ENCODE measurements around the gene CD34.
"Not testable (repeated sequence)": the region's sequence is repeated elsewhere in the genome, so short reads cannot be mapped to it uniquely, and the experiment has no call there.

The CD34 gene

DNA sequence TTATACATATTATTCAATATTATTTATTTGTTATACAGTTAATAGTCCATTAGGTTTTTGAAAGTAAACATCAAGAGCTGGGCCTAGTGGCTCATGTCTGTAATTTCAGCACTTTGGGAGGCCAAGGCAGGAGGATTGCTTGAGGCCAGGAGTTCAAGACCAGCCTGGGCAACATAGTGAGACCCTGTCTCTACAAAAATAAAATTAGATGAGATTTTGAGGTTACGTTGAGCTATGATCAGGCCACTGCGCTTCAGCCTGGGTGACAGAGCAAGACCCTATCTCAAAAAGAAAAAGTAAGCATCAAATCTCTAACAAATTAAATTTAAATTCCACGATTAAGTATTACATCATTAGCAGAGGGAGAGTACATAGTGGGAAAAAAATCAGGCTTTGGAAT, 15.0 kb upstream of the CD34 start:
- H3K9ac ChIP-seq (ENCODE audit: low read depth, low read length); H3K27me3 ChIP-seq (ENCODE audit: control insufficient read depth, insufficient read depth, low read length); H3K36me3 ChIP-seq (ENCODE audit: insufficient read depth, low read length); H3K4me1 ChIP-seq (ENCODE audit: control insufficient read depth, insufficient read depth, low read length); H3K9me3 ChIP-seq (replicated peaks; ENCODE audit: low read length); H3K4me3 ChIP-seq (ENCODE audit: low read length); H3K4me2 ChIP-seq (ENCODE audit: low read length): not testable (repeated sequence)

- H3K4me1 ChIP-seq (ENCODE audit: control insufficient read depth, insufficient read depth, low read length): peaks cover 5% of the 10 kb centered on the region
- H3K36me3 ChIP-seq (ENCODE audit: insufficient read depth, low read length): no peaks in the 10 kb centered on the region
- H3K27me3 ChIP-seq (ENCODE audit: control insufficient read depth, insufficient read depth, low read length): peaks cover 10% of the 10 kb centered on the region
- no peak overlapping the region for H3K4me2 ChIP-seq (ENCODE audit: low read length)
- no peak overlapping the region for H3K4me3 ChIP-seq (ENCODE audit: low read length)
- no peaks in the 10 kb centered on the region for H3K9me3 ChIP-seq (replicated peaks; ENCODE audit: low read length)
- no peak overlapping the region for H3K9ac ChIP-seq (ENCODE audit: low read depth, low read length)
These were observed 14.3 kb upstream of the CD34 start for GRCh38 chr1:207925210-207925609.

DNA sequence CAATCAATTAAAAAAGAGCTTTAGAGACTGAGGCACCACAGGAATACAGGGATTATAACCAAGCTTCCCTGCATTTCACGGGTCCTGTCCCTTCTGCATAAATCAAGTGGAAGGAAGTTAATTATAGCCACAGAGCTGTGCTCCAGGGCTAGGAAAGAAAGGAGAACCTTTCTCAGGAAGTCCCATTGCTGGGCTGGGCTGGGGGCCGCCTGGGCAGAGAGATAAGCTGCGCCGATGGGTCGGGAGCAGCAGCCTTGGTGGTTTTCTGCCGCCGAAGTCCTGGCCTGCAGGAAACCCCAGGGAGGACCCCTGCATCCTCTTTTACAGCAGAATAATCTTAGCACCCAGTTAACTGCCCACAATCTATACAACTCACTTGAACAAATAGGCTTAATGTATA, 12.6 kb upstream of the CD34 start:
- H3K27me3 ChIP-seq (ENCODE audit: control insufficient read depth, insufficient read depth, low read length): peaks cover 16% of the 10 kb centered on the region
- H3K9me3 ChIP-seq (replicated peaks; ENCODE audit: low read length): no peaks in the 10 kb centered on the region
- H3K36me3 ChIP-seq (ENCODE audit: insufficient read depth, low read length): no peaks in the 10 kb centered on the region
- H3K9ac ChIP-seq (ENCODE audit: low read depth, low read length): no peak overlapping the region
- no peak overlapping the region for H3K4me2 ChIP-seq (ENCODE audit: low read length)
- H3K4me3 ChIP-seq (ENCODE audit: low read length): no peak overlapping the region
- H3K4me1 ChIP-seq (ENCODE audit: control insufficient read depth, insufficient read depth, low read length): peaks cover 5% of the 10 kb centered on the region

DNA sequence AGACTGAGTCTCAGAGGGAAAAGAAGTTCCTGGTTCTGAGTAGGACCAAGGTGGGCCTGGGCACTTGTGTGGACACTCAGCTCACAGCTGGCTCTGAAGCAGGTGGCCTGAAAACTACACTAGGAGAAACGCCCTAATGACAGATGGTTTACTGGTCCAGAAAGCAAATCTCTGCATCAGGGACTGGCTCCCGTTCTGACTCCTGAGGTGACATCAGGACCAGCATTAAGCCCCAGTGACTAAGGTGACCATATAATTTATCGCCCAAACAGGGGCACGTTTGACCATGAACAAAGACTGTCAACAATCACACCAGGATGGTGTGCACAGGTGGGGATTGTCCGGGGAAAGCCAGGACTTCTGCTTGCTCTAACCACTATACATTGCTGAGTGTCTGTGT, 12.2 kb upstream of the CD34 start:
- Histone ChIP-seq H3K9ac (ENCODE audit: low read depth, low read length) (no peak overlapping the region), H3K4me3 (ENCODE audit: low read length) (no peak overlapping the region), H3K4me2 (ENCODE audit: low read length) (no peak overlapping the region), H3K27me3 (ENCODE audit: control insufficient read depth, insufficient read depth, low read length) (peaks cover 16% of the 10 kb centered on the region), H3K9me3 (replicated peaks; ENCODE audit: low read length) (no peaks in the 10 kb centered on the region), H3K4me1 (ENCODE audit: control insufficient read depth, insufficient read depth, low read length) (peaks cover 5% of the 10 kb centered on the region), H3K36me3 (ENCODE audit: insufficient read depth, low read length) (no peaks in the 10 kb centered on the region)

DNA sequence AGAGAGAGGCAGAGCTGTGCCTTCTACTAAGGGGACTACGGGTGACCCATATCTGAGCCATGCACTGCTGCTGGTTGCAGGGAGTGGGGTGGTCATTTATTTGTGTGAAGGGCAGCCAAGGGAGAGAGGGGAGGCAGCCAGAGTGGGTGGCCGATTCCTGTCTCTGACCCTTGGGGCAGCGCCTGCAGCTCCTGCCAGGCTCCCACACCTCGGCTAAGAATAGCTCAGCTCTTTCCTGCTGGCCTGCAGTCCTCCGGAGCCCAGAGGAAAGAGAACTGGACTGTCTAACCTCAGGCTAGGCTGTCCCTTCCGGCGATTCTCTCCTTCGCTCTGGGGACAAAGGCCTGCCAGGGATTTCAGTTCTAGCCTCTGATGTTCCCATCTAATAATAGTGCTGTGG, 11.6 kb upstream of the CD34 start:
- no peak overlapping the region for H3K4me2 ChIP-seq (ENCODE audit: low read length)
- H3K9me3 ChIP-seq (replicated peaks; ENCODE audit: low read length): no peaks in the 10 kb centered on the region
- peaks cover 5% of the 10 kb centered on the region for H3K4me1 ChIP-seq (ENCODE audit: control insufficient read depth, insufficient read depth, low read length)
- no peak overlapping the region for H3K4me3 ChIP-seq (ENCODE audit: low read length)
- no peaks in the 10 kb centered on the region for H3K36me3 ChIP-seq (ENCODE audit: insufficient read depth, low read length)
- H3K9ac ChIP-seq (ENCODE audit: low read depth, low read length): no peak overlapping the region
- H3K27me3 ChIP-seq (ENCODE audit: control insufficient read depth, insufficient read depth, low read length): peaks cover 16% of the 10 kb centered on the region

DNA sequence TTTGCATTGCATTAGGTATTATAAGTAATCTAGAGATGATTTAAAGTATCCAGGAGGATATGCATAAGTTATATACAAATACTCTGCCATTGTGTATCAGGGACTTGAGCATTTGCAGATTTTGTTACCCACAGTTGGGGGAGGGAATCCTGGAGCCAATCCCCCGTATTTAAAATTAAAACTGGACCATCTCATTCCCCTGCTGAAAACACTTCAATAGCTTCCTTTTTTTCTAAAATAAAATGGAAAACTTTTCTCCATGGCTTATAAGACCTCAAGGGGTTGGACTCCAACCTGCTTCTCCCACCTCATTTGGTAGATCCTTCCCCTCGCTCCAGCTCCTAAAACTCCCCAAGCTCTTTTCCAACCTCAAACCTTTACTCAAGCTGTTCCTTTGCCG, 10.4 kb upstream of the CD34 start:
- Histone ChIP-seq H3K4me1 (ENCODE audit: control insufficient read depth, insufficient read depth, low read length) (peaks cover 5% of the 10 kb centered on the region), H3K4me3 (ENCODE audit: low read length) (no peak overlapping the region), H3K9me3 (replicated peaks; ENCODE audit: low read length) (no peaks in the 10 kb centered on the region), H3K4me2 (ENCODE audit: low read length) (no peak overlapping the region), H3K9ac (ENCODE audit: low read depth, low read length) (no peak overlapping the region), H3K36me3 (ENCODE audit: insufficient read depth, low read length) (no peaks in the 10 kb centered on the region), H3K27me3 (ENCODE audit: control insufficient read depth, insufficient read depth, low read length) (peaks cover 16% of the 10 kb centered on the region)

DNA sequence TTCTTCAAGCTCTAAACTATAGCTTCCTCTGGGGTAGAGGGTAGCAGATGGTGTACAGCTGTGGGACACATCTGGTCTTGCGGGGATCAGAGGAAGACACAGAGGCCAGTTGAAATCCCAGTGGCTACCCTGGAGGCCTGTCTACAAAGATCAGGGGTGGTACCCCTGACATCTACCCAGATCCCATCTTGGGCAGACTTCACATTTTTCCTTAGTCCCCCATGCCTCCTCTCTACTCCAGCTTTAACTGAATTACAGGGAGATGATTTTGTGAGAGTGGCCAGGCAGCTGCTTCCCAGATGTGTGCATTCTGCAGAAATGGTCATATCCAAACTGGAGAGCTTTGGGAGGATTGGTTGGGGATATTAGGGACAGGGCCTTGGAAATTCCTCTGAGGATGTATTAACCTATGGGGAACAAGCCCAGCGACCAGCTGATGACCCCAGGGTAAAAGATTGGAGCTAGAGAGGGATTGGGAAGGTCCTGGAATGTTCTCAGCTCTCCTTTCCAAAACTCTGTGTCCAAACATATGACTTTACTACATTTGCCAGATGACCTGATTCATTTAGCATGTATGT, 9.6 kb upstream of the CD34 start:
- no peaks in the 10 kb centered on the region for H3K9me3 ChIP-seq (replicated peaks; ENCODE audit: low read length)
- H3K9ac ChIP-seq (ENCODE audit: low read depth, low read length): no peak overlapping the region
- H3K36me3 ChIP-seq (ENCODE audit: insufficient read depth, low read length): no peaks in the 10 kb centered on the region

DNA sequence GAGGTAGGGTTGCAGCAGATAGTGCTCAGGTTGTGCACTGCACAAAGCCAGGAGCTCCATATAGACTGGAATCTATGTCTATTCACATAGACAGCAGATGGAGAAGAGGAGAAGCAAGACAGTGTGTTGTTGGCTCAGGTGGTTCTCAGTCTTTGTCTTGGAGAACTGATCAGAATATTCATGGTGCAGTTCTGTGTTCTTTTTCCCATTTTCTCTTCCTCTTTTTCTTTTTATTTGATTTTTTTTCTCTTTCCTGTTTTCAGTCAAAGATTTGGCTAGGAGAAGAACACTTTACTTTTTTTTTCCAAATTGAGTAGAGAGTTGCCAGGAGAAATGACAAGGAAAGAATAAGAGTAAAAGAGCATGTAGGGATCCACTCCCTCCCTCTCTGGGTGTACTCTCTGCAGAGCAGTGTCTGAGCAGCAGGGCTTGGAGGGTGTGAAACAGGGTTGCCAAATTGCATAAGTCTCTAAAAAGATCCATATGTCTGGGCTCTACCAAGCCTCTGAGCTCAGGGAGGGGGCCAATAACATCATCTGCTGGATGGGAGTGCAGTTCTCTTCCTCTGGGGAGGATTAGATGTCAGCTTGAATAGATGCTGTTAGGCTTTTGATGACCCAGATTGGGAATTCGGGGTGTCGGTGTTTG, 8.7 kb upstream of the CD34 start:
- Histone ChIP-seq H3K36me3 (ENCODE audit: insufficient read depth, low read length) (no peaks in the 10 kb centered on the region), H3K4me1 (ENCODE audit: control insufficient read depth, insufficient read depth, low read length) (no peaks in the 10 kb centered on the region), H3K4me3 (ENCODE audit: low read length) (no peak overlapping the region), H3K9me3 (replicated peaks; ENCODE audit: low read length) (no peaks in the 10 kb centered on the region), H3K4me2 (ENCODE audit: low read length) (no peak overlapping the region), H3K27me3 (ENCODE audit: control insufficient read depth, insufficient read depth, low read length) (peaks cover 16% of the 10 kb centered on the region), H3K9ac (ENCODE audit: low read depth, low read length) (no peak overlapping the region)

More for the DNA sequence above, 9.6 kb upstream of the CD34 start:
- no peak overlapping the region for H3K4me3 ChIP-seq (ENCODE audit: low read length)
- peaks cover 5% of the 10 kb centered on the region for H3K4me1 ChIP-seq (ENCODE audit: control insufficient read depth, insufficient read depth, low read length)
- H3K27me3 ChIP-seq (ENCODE audit: control insufficient read depth, insufficient read depth, low read length): peaks cover 16% of the 10 kb centered on the region
- H3K4me2 ChIP-seq (ENCODE audit: low read length): no peak overlapping the region

- Histone ChIP-seq H3K4me3 (ENCODE audit: low read length) (no peak overlapping the region), H3K27me3 (ENCODE audit: control insufficient read depth, insufficient read depth, low read length) (peaks cover 16% of the 10 kb centered on the region), H3K9ac (ENCODE audit: low read depth, low read length) (no peak overlapping the region), H3K9me3 (replicated peaks; ENCODE audit: low read length) (no peaks in the 10 kb centered on the region), H3K4me2 (ENCODE audit: low read length) (no peak overlapping the region), H3K4me1 (ENCODE audit: control insufficient read depth, insufficient read depth, low read length) (no peaks in the 10 kb centered on the region), H3K36me3 (ENCODE audit: insufficient read depth, low read length) (no peaks in the 10 kb centered on the region)
These were observed 7.7 kb upstream of the CD34 start for GRCh38 chr1:207918581-207918980.

GRCh38 chr1:207918011-207918410, 7.1 kb upstream of the CD34 start:
- Histone ChIP-seq H3K4me1 (ENCODE audit: control insufficient read depth, insufficient read depth, low read length) (no peaks in the 10 kb centered on the region), H3K36me3 (ENCODE audit: insufficient read depth, low read length) (no peaks in the 10 kb centered on the region), H3K27me3 (ENCODE audit: control insufficient read depth, insufficient read depth, low read length) (peaks cover 14% of the 10 kb centered on the region), H3K4me3 (ENCODE audit: low read length) (no peak overlapping the region), H3K9me3 (replicated peaks; ENCODE audit: low read length) (no peaks in the 10 kb centered on the region), H3K4me2 (ENCODE audit: low read length) (no peak overlapping the region), H3K9ac (ENCODE audit: low read depth, low read length) (no peak overlapping the region)

- Histone ChIP-seq H3K4me3 (ENCODE audit: low read length) (no peak overlapping the region), H3K4me1 (ENCODE audit: control insufficient read depth, insufficient read depth, low read length) (peaks cover 4% of the 10 kb centered on the region), H3K27me3 (ENCODE audit: control insufficient read depth, insufficient read depth, low read length) (peaks cover 14% of the 10 kb centered on the region), H3K4me2 (ENCODE audit: low read length) (no peak overlapping the region), H3K36me3 (ENCODE audit: insufficient read depth, low read length) (no peaks in the 10 kb centered on the region), H3K9me3 (replicated peaks; ENCODE audit: low read length) (no peaks in the 10 kb centered on the region), H3K9ac (ENCODE audit: low read depth, low read length) (no peak overlapping the region)
These were observed 6.2 kb upstream of the CD34 start for GRCh38 chr1:207917080-207917479.

- Histone ChIP-seq H3K4me1 (ENCODE audit: control insufficient read depth, insufficient read depth, low read length) (peaks cover 11% of the 10 kb centered on the region), H3K36me3 (ENCODE audit: insufficient read depth, low read length) (no peaks in the 10 kb centered on the region), H3K9ac (ENCODE audit: low read depth, low read length) (no peak overlapping the region), H3K27me3 (ENCODE audit: control insufficient read depth, insufficient read depth, low read length) (peaks cover 11% of the 10 kb centered on the region), H3K4me3 (ENCODE audit: low read length) (no peak overlapping the region), H3K4me2 (ENCODE audit: low read length) (no peak overlapping the region), H3K9me3 (replicated peaks; ENCODE audit: low read length) (no peaks in the 10 kb centered on the region)
These were observed 3.0 kb upstream of the CD34 start for GRCh38 chr1:207913951-207914350.
